Esophagus squamous epithelium (tissue), 5 donors: ENCODE results near the gene CANX. TPM values are rescaled to one million over a fixed set of nuclear protein-coding genes. Genes with fewer than 3 reads are reported as not detected.

ENCODE experiments used
- DNase-seq: peaks from one replicate; lab custom pipeline; 2025; lab: John Stamatoyannopoulos, UW
- H3K27ac ChIP-seq, 4 donors: fragments of 200-600 bp; sonication (generic); one replicate each; pipeline ENCODE4 v1.5.1; 2016 to 2019; ENCODE audit warnings: mild to moderate bottlenecking in 1 of 4
- H3K27me3 ChIP-seq, 4 donors: fragments of 200-600 bp; sonication (generic); 1 replicate in 3 of 4; 2 replicates in 1 of 4; pipeline versions ENCODE4 v1.5.1 to v1.6.0; 2017 to 2021; ENCODE audit warnings: antibody characterized with exemption in 1 of 4
- H3K36me3 ChIP-seq, 3 donors: fragments of 200-600 bp; sonication (generic); one replicate each; pipeline ENCODE4 v1.5.1; 2016 to 2019
- H3K4me1 ChIP-seq, 3 donors: fragments of 200-600 bp; sonication (generic); one replicate each; pipeline ENCODE4 v1.5.1; 2017 to 2019
- H3K4me3 ChIP-seq, 4 donors: fragments of 200-600 bp; sonication (generic); 1 replicate in 3 of 4; 2 replicates in 1 of 4; pipeline ENCODE4 v1.5.1; 2016 to 2019; ENCODE audit warnings: mild to moderate bottlenecking in 2 of 4, moderate library complexity in 1 of 4
- H3K9me3 ChIP-seq, 3 donors: fragments of 200-600 bp; sonication (generic); one replicate each; pipeline ENCODE4 v1.5.1; 2016 to 2019
- CTCF ChIP-seq, 6 experiments: fragments of 450-650 bp in 4 of 6; fragments of 200-600 bp in 2 of 6; sonication (generic) in 2 of 6; IDR thresholded peaks; one replicate each; pipeline ENCODE4 v1.5.1; 2016 to 2019; ENCODE audit warnings: antibody characterized with exemption in 6 of 6, mild to moderate bottlenecking in 4 of 6, moderate library complexity in 4 of 6
- POLR2A ChIP-seq, 4 donors: fragments of 450-650 bp; IDR thresholded peaks; one replicate each; pipeline ENCODE4 v1.6.1; 2017; ENCODE audit warnings: antibody characterized with exemption in 4 of 4, mild to moderate bottlenecking in 4 of 4, moderate library complexity in 3 of 4
- whole genome bisulfite sequencing, 2 donors: methylation state at CpG; one replicate each; pipeline ENCODE4 v1.1.5; 2018; 5-methylcytosine and 5-hydroxymethylcytosine counted together
- intact Hi-C: fragments of 100-400 bp; cut with DNase I; formaldehyde crosslinking; loops from one replicate; pipeline ENCODE4 v1.15.0; 2022
- total RNA-seq, 4 donors: library from RNA; depleted of rRNA; stranded (reverse); fragments of >200 nt; gene quantifications; one replicate each; pipeline ENCODE4 v1.1.0, GENCODE V29; 2016
- donor health status: DM: yes; HTN: yes; CAD: no.

The CANX gene
- total RNA-seq, 4 donors from 2014 or later: 200 to 321 (median 252) TPM

GRCh38 chr5:179776411-179776938, 77.7 kb downstream of the CANX start:
- Histone ChIP-seq H3K27me3 (no peaks in the 10 kb centered on the region), H3K36me3 (peaks cover 22 to 98% (median 35%) of the 10 kb centered on the region in 3 donors), H3K27ac (no peak overlapping the region), H3K4me3 (no peak overlapping the region), H3K9me3 (no peaks in the 10 kb centered on the region), H3K4me1 (no peaks in the 10 kb centered on the region)
- DNase-seq: no peak
- intact Hi-C loops: no loop called here
- 81 to 84% methylated on average over 8 to 10 of the region's 11 CpGs for WGBS, 2 donors
- no peak for TF ChIP-seq POLR2A (IDR thresholded peaks at IDR 0.05)
- TF ChIP-seq CTCF (IDR thresholded peaks at IDR 0.05): no peak

- TF ChIP-seq CTCF (IDR thresholded peaks at IDR 0.05): no peak
- no peak for TF ChIP-seq POLR2A (IDR thresholded peaks at IDR 0.05)
- Histone ChIP-seq H3K4me1 (no peaks in the 10 kb centered on the region), H3K27me3 (no peaks in the 10 kb centered on the region), H3K36me3 (peaks cover 15 to 89% (median 26%) of the 10 kb centered on the region in 3 donors), H3K27ac (no peak overlapping the region), H3K9me3 (no peaks in the 10 kb centered on the region), H3K4me3 (no peak overlapping the region)
- intact Hi-C loops: no loop called here
- 84 to 95% methylated on average over 3 to 8 of the region's 10 CpGs for WGBS, 2 donors
- no peak for DNase-seq
Observed at GRCh38 chr5:179777456-179777855, 78.7 kb downstream of the CANX start.

- Histone ChIP-seq H3K4me1 (no peaks in the 10 kb centered on the region), H3K36me3 (peaks cover 12 to 84% (median 23%) of the 10 kb centered on the region in 3 donors), H3K27ac (no peak overlapping the region), H3K4me3 (no peak overlapping the region), H3K9me3 (no peaks in the 10 kb centered on the region), H3K27me3 (no peaks in the 10 kb centered on the region)
- DNase-seq: no peak
- TF ChIP-seq POLR2A (IDR thresholded peaks at IDR 0.05) (no peak), CTCF (IDR thresholded peaks at IDR 0.05) (no peak)
- 77 to 78% methylated on average over 9 of the region's 9 CpGs for WGBS, 2 donors
- intact Hi-C loops: no loop called here
Observed at GRCh38 chr5:179777909-179778308, 79.1 kb downstream of the CANX start.

GRCh38 chr5:179778591-179778990, 79.8 kb downstream of the CANX start:
- H3K36me3 ChIP-seq: peaks cover 12 to 77% (median 18%) of the 10 kb centered on the region in 3 donors
- no peak overlapping the region for H3K4me3 ChIP-seq
- no peak for DNase-seq
- WGBS, 2 donors: 76 to 95% methylated on average over 5 of the region's 5 CpGs
- TF ChIP-seq POLR2A (IDR thresholded peaks at IDR 0.05) (no peak), CTCF (IDR thresholded peaks at IDR 0.05) (no peak)
- no peaks in the 10 kb centered on the region for H3K4me1 ChIP-seq
- no peaks in the 10 kb centered on the region for H3K27me3 ChIP-seq
- no peaks in the 10 kb centered on the region for H3K9me3 ChIP-seq
- H3K27ac ChIP-seq: no peak overlapping the region
- intact Hi-C loops: no loop called here

GRCh38 chr5:179779826-179780225, 81.1 kb downstream of the CANX start:
- H3K4me1 ChIP-seq: no peaks in the 10 kb centered on the region
- peaks cover 5 to 65% (median 7%) of the 10 kb centered on the region in 3 donors for H3K36me3 ChIP-seq
- no peaks in the 10 kb centered on the region for H3K27me3 ChIP-seq
- no peak overlapping the region for H3K27ac ChIP-seq
- 86 to 92% methylated on average over 3 to 4 of the region's 4 CpGs for WGBS, 2 donors
- intact Hi-C loops: no loop called here
- no peaks in the 10 kb centered on the region for H3K9me3 ChIP-seq
- no peak for TF ChIP-seq POLR2A (IDR thresholded peaks at IDR 0.05)
- no peak for TF ChIP-seq CTCF (IDR thresholded peaks at IDR 0.05)
- no peak overlapping the region for H3K4me3 ChIP-seq
- no peak for DNase-seq
